Prostate gland (tissue), 2 donors: ENCODE measurements around the gene NAP1L1. TPM values are rescaled to one million over a fixed set of nuclear protein-coding genes. Genes with fewer than 3 reads are reported as not detected.
"Not testable (repeated sequence)": the region's sequence is repeated elsewhere in the genome, so short reads cannot be mapped to it uniquely, and the experiment has no call there.

ENCODE experiments used
- DNase-seq: peaks from one replicate; pipeline ENCODE4 v3.0.0-alpha.2; 2019; ENCODE audit warnings: low spot score
- H3K27ac ChIP-seq, 2 donors: fragments of 200-600 bp; sonication (generic); 2 replicates each; pipeline ENCODE4 v1.5.1; 2017 to 2019
- H3K27me3 ChIP-seq: fragments of 200-600 bp; sonication (generic); replicated peaks from 2 replicates; pipeline ENCODE4 v1.5.1; 2019; ENCODE audit not compliant: insufficient read depth
- H3K36me3 ChIP-seq, 2 donors: fragments of 200-600 bp; sonication (generic); 1 replicate in 1 of 2; 2 replicates in 1 of 2; pipeline versions ENCODE4 v1.5.1 to v1.8.1; 2017 to 2019
- H3K4me1 ChIP-seq: fragments of 200-600 bp; sonication (generic); replicated peaks from 2 replicates; pipeline ENCODE4 v1.5.1; 2019
- H3K4me3 ChIP-seq, 2 donors: fragments of 200-600 bp; sonication (generic); 2 replicates each; pipeline ENCODE4 v1.5.1; 2017 to 2019
- H3K9me3 ChIP-seq: fragments of 200-600 bp; sonication (generic); 2 replicates; pipeline ENCODE4 v1.5.1; 2017
- CTCF ChIP-seq, 4 experiments: fragments of 200-600 bp in 2 of 4; fragments of 450-650 bp in 2 of 4; sonication (generic) in 2 of 4; IDR thresholded peaks; 1 replicate in 3 of 4; 2 replicates in 1 of 4; pipeline ENCODE4 v1.5.1; 2016 to 2019; ENCODE audit warnings: antibody characterized with exemption in 4 of 4, mild to moderate bottlenecking in 2 of 4, moderate library complexity in 2 of 4
- POLR2A ChIP-seq: fragments of 450-650 bp; IDR thresholded peaks from one replicate; pipeline ENCODE4 v1.6.1; 2016; ENCODE audit warnings: antibody characterized with exemption, mild to moderate bottlenecking
- POLR2AphosphoS5 ChIP-seq: sonication (generic); formaldehyde crosslinking; IDR thresholded peaks from one replicate; pipeline ENCODE4 v1.6.1; 2017; ENCODE audit warnings: antibody characterized with exemption
- WGBS: methylation state at CpG from one replicate; pipeline ENCODE4 v1.1.5; 2018; 5-methylcytosine and 5-hydroxymethylcytosine counted together
- intact Hi-C: fragments of 100-400 bp; cut with DNase I; formaldehyde crosslinking; loops from one replicate; pipeline ENCODE4 v1.14.2; 2022
- total RNA-seq, 2 donors: library from RNA; depleted of rRNA; stranded (reverse); fragments of >200 nt; gene quantifications; one replicate each; pipeline ENCODE4 v1.1.0, GENCODE V29; 2016

NAP1L1 gene
- total RNA-seq, 2 donors from 2014 or later = 223 to 325 TPM

DNA sequence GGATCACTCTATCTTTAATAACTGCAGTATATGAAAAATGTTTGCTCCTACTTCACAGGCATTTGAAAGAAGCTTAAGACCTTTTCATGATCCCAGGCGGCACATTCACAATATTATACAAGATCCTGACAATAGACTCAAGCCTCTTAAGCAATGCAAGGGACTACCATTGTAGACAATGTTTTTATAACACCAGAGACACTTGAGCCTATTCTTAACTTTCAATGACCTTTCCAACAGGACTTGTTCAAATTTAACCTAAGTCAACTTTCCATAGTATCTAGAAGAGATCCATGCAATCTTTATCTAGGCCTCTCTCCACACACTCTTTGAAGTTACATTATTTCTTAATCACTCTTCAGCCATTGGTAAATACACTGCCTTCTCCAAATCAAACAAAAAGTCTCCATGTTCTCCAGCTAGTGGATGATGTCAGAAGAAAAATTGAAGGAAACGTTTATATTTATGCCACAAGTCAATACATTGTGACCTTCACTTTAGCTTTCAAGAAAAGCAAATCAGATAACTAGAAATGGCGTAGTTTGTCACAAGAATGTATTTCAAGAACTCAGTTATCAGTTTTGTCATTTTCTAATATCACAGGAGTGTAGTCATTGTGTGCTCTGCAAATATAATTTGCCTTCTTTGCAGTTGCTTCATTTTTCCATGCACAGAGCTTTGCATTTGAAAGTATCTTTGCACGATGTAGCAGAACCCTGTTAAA lies 94.1 kb downstream of the NAP1L1 start:
- Histone ChIP-seq H3K9me3 (no peaks in the 10 kb centered on the region), H3K27me3 (no peaks in the 10 kb centered on the region), H3K4me1 (no peaks in the 10 kb centered on the region), H3K4me3 (no peak overlapping the region), H3K36me3 (no peaks in the 10 kb centered on the region), H3K27ac (no peak overlapping the region)
- TF ChIP-seq POLR2AphosphoS5 (no peak), CTCF (IDR thresholded peaks at IDR 0.05) (no peak), POLR2A (no peak)
- no peak for DNase-seq
- WGBS = 73% methylated on average over 4 of the region's 4 CpGs
- intact Hi-C loops = no loop called here

DNA sequence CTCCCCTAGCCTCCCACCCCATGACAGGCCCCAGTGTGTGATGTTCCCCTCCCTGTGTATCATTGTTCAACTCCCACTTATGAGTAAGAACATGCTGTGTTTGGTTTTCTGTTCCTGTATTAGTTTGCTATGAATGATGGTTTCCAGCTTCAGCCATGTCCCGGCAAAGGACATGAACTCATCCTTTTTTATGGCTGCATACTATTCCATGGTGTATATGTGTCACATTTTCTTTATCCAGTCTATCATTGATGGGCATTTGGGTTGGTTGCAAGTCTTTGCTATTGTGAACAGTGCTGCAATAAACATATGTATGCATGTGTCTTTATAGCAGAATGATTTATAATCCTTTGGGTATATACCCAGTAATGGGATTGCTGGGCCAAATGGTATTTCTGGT lies 96.8 kb downstream of the NAP1L1 start:
- DNase-seq, H3K27ac ChIP-seq, H3K36me3 ChIP-seq, intact Hi-C loops, H3K4me3 ChIP-seq, H3K9me3 ChIP-seq, H3K4me1 ChIP-seq, H3K27me3 ChIP-seq: not testable (repeated sequence)
- WGBS = 94% methylated on average over 1 of the region's 1 CpG

Other genes with a start within 250 kb of the NAP1L1 start
- gene PHLDA1, start 52.9 kb downstream of the NAP1L1 start, total RNA-seq = 10 to 100 TPM in 1 of 2 donors, 1 to 10 TPM in 1; 8.8 to 11.8 TPM